Endothelial cell (in vitro differentiated cells): ENCODE results near the gene NEBL. TPM values are rescaled to one million over a fixed set of nuclear protein-coding genes. Genes with fewer than 3 reads are reported as not detected.

ENCODE experiments used
- DNase-seq: peaks from one replicate; pipeline ENCODE4 v3.0.0; 2021; ENCODE audit warnings: low spot score
- H3K27ac Mint-ChIP-seq: one replicate; pipeline ENCODE4 v1.8.0; 2021; ENCODE audit warnings: mixed read lengths, inconsistent platforms; ENCODE audit not compliant: unreplicated experiment
- H3K27me3 Mint-ChIP-seq: one replicate; pipeline ENCODE4 v1.8.0; 2021; ENCODE audit warnings: mild to moderate bottlenecking, moderate library complexity, mixed read lengths, inconsistent platforms; ENCODE audit not compliant: unreplicated experiment
- H3K36me3 Mint-ChIP-seq: one replicate; pipeline ENCODE4 v1.8.0; 2021; ENCODE audit warnings: mild to moderate bottlenecking, low read depth, mixed read lengths, inconsistent platforms; ENCODE audit not compliant: unreplicated experiment
- H3K4me1 Mint-ChIP-seq: one replicate; pipeline ENCODE4 v1.8.0; 2021; ENCODE audit warnings: mild to moderate bottlenecking, mixed read lengths, inconsistent platforms; ENCODE audit not compliant: unreplicated experiment
- H3K4me3 Mint-ChIP-seq: one replicate; pipeline ENCODE4 v1.8.0; 2021; ENCODE audit warnings: mild to moderate bottlenecking, mixed read lengths, inconsistent platforms; ENCODE audit not compliant: unreplicated experiment
- H3K9me3 Mint-ChIP-seq: one replicate; pipeline ENCODE4 v1.8.0; 2021; ENCODE audit warnings: mixed read lengths, inconsistent platforms; ENCODE audit not compliant: unreplicated experiment
- CTCF ChIP-seq: fragments of 200-600 bp; sonication (generic); IDR thresholded peaks from one replicate; pipeline ENCODE4 v1.5.0; 2021; ENCODE audit warnings: antibody characterized with exemption; ENCODE audit not compliant: unreplicated experiment
- total RNA-seq: library from RNA; stranded (reverse); fragmentation: NEBNext Ultra II Directional; extraction: Animal tissue kit (Norgen Biotek cat#: 25700); gene quantifications from one replicate; pipeline ENCODE4 v1.2.1, GENCODE V29; 2021; ENCODE audit not compliant: unreplicated experiment

NEBL gene
- total RNA-seq, 1 donor from 2014 or later: 1.7 TPM

- no peak overlapping the region for H3K27ac Mint-ChIP-seq
- no peak for DNase-seq
- H3K9me3 Mint-ChIP-seq: no peaks in the 10 kb centered on the region
- H3K4me3 Mint-ChIP-seq: no peak overlapping the region
- H3K36me3 Mint-ChIP-seq: no peaks in the 10 kb centered on the region
- H3K27me3 Mint-ChIP-seq: no peaks in the 10 kb centered on the region
- no peaks in the 10 kb centered on the region for H3K4me1 Mint-ChIP-seq
- no peak for TF ChIP-seq CTCF
Observed at GRCh38 chr10:20822825-20823224, 74.3 kb downstream of the NEBL start.

DNA sequence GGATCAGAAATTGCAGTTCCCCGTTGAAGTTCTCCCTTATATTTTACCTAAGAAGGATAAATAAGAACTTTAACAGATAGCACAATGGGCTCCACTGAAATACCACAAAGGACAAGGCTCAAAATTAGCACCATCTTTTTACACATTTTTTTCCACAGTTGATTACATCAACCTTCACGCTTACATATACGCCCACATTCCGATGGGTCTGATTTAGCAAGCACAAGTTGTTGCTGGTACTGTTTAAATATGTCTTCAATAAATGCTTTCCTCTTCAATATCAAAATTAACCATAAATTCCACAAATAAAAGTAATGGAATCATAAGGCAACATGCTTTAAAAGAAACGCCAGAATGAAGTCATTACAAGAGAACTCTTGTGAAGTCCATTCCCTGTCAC is 79.5 kb downstream of the NEBL start:
- no peaks in the 10 kb centered on the region for H3K9me3 Mint-ChIP-seq
- no peak overlapping the region for H3K27ac Mint-ChIP-seq
- no peaks in the 10 kb centered on the region for H3K4me1 Mint-ChIP-seq
- TF ChIP-seq CTCF: no peak
- DNase-seq: no peak
- no peak overlapping the region for H3K4me3 Mint-ChIP-seq
- H3K36me3 Mint-ChIP-seq: no peaks in the 10 kb centered on the region
- peaks cover 3% of the 10 kb centered on the region for H3K27me3 Mint-ChIP-seq

DNA sequence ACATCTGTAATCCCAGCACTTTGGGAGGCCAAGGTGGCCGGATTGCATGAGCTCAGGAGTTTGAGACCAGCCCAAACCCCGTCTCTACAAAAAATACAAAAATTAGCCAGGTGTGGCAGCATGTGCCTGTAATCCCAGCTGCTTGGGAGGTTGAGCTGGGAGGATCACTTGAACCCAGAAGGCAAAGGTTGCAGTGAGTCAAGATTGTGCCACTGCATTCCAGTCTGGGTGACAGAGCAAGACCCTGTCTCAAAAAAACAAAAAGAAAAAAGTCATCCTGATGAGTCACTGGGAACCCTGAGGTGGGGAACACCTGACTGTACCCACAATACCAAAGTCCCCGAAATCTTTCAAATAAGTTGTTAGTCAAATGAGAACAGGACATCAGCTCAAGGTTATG is 80.0 kb downstream of the NEBL start:
- DNase-seq: no peak
- no peak for TF ChIP-seq CTCF
- Mint-ChIP-seq H3K27ac (no peak overlapping the region), H3K4me1 (no peaks in the 10 kb centered on the region), H3K9me3 (no peaks in the 10 kb centered on the region), H3K27me3 (peaks cover 3% of the 10 kb centered on the region), H3K4me3 (no peak overlapping the region), H3K36me3 (no peaks in the 10 kb centered on the region)

DNA sequence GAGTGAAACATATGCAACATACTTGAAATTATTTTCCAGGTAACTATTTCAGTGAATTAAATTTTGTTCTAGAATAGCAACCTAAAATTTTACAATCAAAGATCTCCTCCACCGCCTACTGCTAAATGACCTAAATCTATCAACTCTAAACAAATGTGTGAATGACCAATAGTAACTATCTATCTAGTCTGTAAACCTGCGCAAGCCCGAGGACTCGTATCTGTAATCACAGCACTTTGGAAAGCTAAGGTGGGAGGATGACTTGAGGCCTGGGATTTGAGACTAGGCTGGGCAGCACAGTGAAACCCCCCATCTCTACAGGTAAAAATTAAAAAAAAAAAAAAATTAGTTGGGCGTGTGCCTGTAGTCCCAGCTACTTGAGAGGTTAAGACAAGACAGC is 83.0 kb downstream of the NEBL start:
- H3K27ac Mint-ChIP-seq: no peak overlapping the region
- H3K4me1 Mint-ChIP-seq: no peaks in the 10 kb centered on the region
- peaks cover 3% of the 10 kb centered on the region for H3K27me3 Mint-ChIP-seq
- no peak for DNase-seq
- H3K36me3 Mint-ChIP-seq: no peaks in the 10 kb centered on the region
- H3K4me3 Mint-ChIP-seq: no peak overlapping the region
- TF ChIP-seq CTCF: no peak
- no peaks in the 10 kb centered on the region for H3K9me3 Mint-ChIP-seq

DNA sequence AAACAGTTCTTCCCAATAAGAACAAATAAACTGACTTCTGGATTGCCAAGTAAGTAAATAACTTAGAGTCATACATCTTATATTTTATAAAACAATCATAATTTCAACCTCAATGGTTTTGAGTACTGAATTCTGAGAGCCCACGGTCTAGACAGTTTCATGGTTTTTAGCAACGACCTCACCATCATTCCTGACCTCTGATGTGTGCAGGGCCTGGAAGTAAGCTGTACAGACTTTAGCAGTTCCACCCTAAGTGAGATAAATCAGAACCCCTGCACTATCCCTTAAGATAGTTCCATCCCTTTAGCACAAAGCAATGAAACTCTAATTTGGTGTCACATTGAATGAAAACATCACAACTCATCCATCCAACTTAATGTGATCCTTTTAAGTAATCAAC is 86.0 kb downstream of the NEBL start:
- Mint-ChIP-seq H3K27me3 (no peaks in the 10 kb centered on the region), H3K4me3 (no peak overlapping the region), H3K4me1 (no peaks in the 10 kb centered on the region), H3K27ac (no peak overlapping the region), H3K9me3 (no peaks in the 10 kb centered on the region), H3K36me3 (no peaks in the 10 kb centered on the region)
- no peak for TF ChIP-seq CTCF
- DNase-seq: no peak
